GM12878 (cell line): ENCODE data around the gene RFWD3. TPM values are rescaled to one million over a fixed set of nuclear protein-coding genes. Genes with fewer than 3 reads are reported as not detected.

Source experiments
- ATAC-seq: fragments of 200-7000 bp; cut with Tn5 transposase; 3 replicates; pipeline ENCODE4 v1.9.1; 2020; ENCODE audit warnings: mild to moderate bottlenecking, moderate library complexity
- BruUV-seq: library from RNA; stranded (reverse); fragments of 400-500 nt; replicated peaks from 2 replicates; lab custom pipeline; 2021; lab: Mats Ljungman, UMichigan
- CTCF ChIA-PET: fragments of 300-600 bp; sonication (Branson Sonifier 250); formaldehyde crosslinking; extraction: SDS; loops from one replicate; lab custom pipeline; 2021; ENCODE audit warnings: inconsistent platforms; lab: Yijun Ruan, JAX
- POLR2A ChIA-PET: fragments of 350-600 bp; formaldehyde crosslinking; extraction: SDS; loops from one replicate; lab custom pipeline; 2021; ENCODE audit warnings: inconsistent platforms; lab: Charles Lee
- RAD21 ChIA-PET: fragments of 300-600 bp; sonication (Branson Sonifier 250); formaldehyde crosslinking; loops from one replicate; lab custom pipeline; 2023; ENCODE audit warnings: antibody characterized with exemption; ENCODE audit not compliant: unreplicated experiment; lab: Charles Lee
- SMC1A ChIA-PET: fragments of 300-600 bp; sonication (Branson Sonifier 250); formaldehyde crosslinking; loops from one replicate; lab custom pipeline; 2023; ENCODE audit not compliant: unreplicated experiment, uncharacterized antibody; lab: Charles Lee
- DNase-seq: peaks from one replicate; pipeline ENCODE4 v3.0.0-alpha.2; 2011; ENCODE audit warnings: low read depth, low spot score
- FAIRE-seq: peaks from 3 replicates; lab custom pipeline; 2011; peaks lifted over from hg19 to GRCh38; lab: Jason Lieb, UNC
- H2AFZ ChIP-seq: 2 replicates; pipeline ENCODE4 v1.6.0; 2011; ENCODE audit warnings: low read depth, low read length, control low read depth; ENCODE audit not compliant: control insufficient read depth
- H3K27ac ChIP-seq: 2 replicates; pipeline ENCODE4 v1.5.1; 2011; ENCODE audit warnings: control low read depth; ENCODE audit not compliant: control insufficient read depth, insufficient read depth
- H3K27me3 ChIP-seq, 2 experiments: replicated peaks in 1 of 2; 2 replicates each; pipeline versions ENCODE4 v1.6.0 to v1.6.1; 2011; ENCODE audit warnings: low read length in 1 of 2; ENCODE audit not compliant: control insufficient read depth in 2 of 2, insufficient read depth in 2 of 2
- H3K36me3 ChIP-seq, 2 experiments: 2 replicates each; pipeline ENCODE4 v1.5.1; 2011; ENCODE audit warnings: low read length in 1 of 2; ENCODE audit not compliant: control insufficient read depth in 2 of 2, insufficient read depth in 2 of 2
- H3K4me1 ChIP-seq: 2 replicates; pipeline ENCODE4 v1.6.1; 2011; ENCODE audit warnings: mild to moderate bottlenecking, low read length, moderate library complexity, mixed read lengths; ENCODE audit not compliant: control insufficient read depth, insufficient read depth
- H3K4me2 ChIP-seq: 2 replicates; pipeline ENCODE4 v1.6.0; 2011; ENCODE audit warnings: control low read depth; ENCODE audit not compliant: control insufficient read depth, insufficient read depth
- H3K4me3 ChIP-seq: fragments of 200-600 bp; sonication (generic); 2 replicates; pipeline ENCODE4 v1.5.1; 2016
- H3K79me2 ChIP-seq: 2 replicates; pipeline ENCODE4 v1.6.0; 2011; ENCODE audit warnings: low read length; ENCODE audit not compliant: control insufficient read depth, insufficient read depth
- H3K9ac ChIP-seq: 2 replicates; pipeline ENCODE4 v1.8.0; 2011; ENCODE audit warnings: low read length, control low read depth, mixed read lengths; ENCODE audit not compliant: control insufficient read depth, insufficient read depth
- H3K9me3 ChIP-seq: replicated peaks from 3 replicates; pipeline ENCODE4 v1.5.1; 2011; ENCODE audit warnings: mild to moderate bottlenecking, low read length; ENCODE audit not compliant: control insufficient read depth, insufficient read depth
- H4K20me1 ChIP-seq: 2 replicates; pipeline ENCODE4 v1.6.0; 2011; ENCODE audit not compliant: control insufficient read depth, insufficient read depth
- CREM ChIP-seq: IDR thresholded peaks from 2 replicates; pipeline ENCODE4 v1.6.1; 2014; ENCODE audit warnings: antibody characterized with exemption, low read depth
- DPF2 ChIP-seq: fragments of 450-650 bp; IDR thresholded peaks from 2 replicates; pipeline ENCODE4 v1.6.1; 2017; ENCODE audit warnings: mild to moderate bottlenecking
- FOXK2 ChIP-seq: fragments of 450-650 bp; IDR thresholded peaks from 2 replicates; pipeline ENCODE4 v1.6.1; 2017; ENCODE audit warnings: mild to moderate bottlenecking, moderate library complexity
- HDAC2 ChIP-seq: fragments of 200-600 bp; sonication (generic); IDR thresholded peaks from 2 replicates; pipeline ENCODE4 v1.6.1; 2017
- HDGF ChIP-seq: fragments of 450-650 bp; IDR thresholded peaks from 2 replicates; pipeline ENCODE4 v1.6.1; 2016; ENCODE audit warnings: antibody characterized with exemption
- MEF2A ChIP-seq: IDR thresholded peaks from 2 replicates; pipeline ENCODE4 v1.6.1; 2011; ENCODE audit warnings: low read depth, mild to moderate bottlenecking, low read length, moderate library complexity; ENCODE audit not compliant: insufficient read depth
- MTA3 ChIP-seq: IDR thresholded peaks from 2 replicates; pipeline ENCODE4 v1.6.1; 2012; ENCODE audit warnings: low read length, inconsistent platforms, borderline replicate concordance
- NFIC ChIP-seq: IDR thresholded peaks from 2 replicates; pipeline ENCODE4 v1.6.1; 2012; ENCODE audit warnings: low read depth, mild to moderate bottlenecking, inconsistent platforms, low read length, moderate library complexity
- RAD51 ChIP-seq: fragments of 450-650 bp; IDR thresholded peaks from 2 replicates; pipeline ENCODE4 v1.6.1; 2016; ENCODE audit warnings: moderate library complexity, mild to moderate bottlenecking, inconsistent platforms
- RUNX3 ChIP-seq: IDR thresholded peaks from 2 replicates; pipeline ENCODE4 v1.6.1; 2012; ENCODE audit warnings: low read length, inconsistent platforms
- SMAD5 ChIP-seq: IDR thresholded peaks from 2 replicates; pipeline ENCODE4 v1.6.1; 2016; ENCODE audit warnings: antibody characterized with exemption, low read depth
- ZNF384 ChIP-seq: IDR thresholded peaks from 2 replicates; pipeline ENCODE4 v1.6.1; 2012; ENCODE audit warnings: low read depth, mild to moderate bottlenecking, low read length, improper control_type of control experiment, borderline replicate concordance
- WGBS: methylation state at CpG from one replicate; pipeline ENCODE4 v1.1.6; 2016; ENCODE audit warnings: low lambda C conversion rate; ENCODE audit not compliant: insufficient replicate concordance, insufficient coverage; ENCODE audit errors: missing lambda C conversion rate; 5-methylcytosine and 5-hydroxymethylcytosine counted together
- in situ Hi-C: fragments of 300-500 bp; cut with MboI; formaldehyde crosslinking; loops from 9 replicates; pipeline ENCODE4 v1.14.3; 2018; ENCODE audit warnings: mixed read lengths
- intact Hi-C: fragments of 100-400 bp; cut with micrococcal nuclease; formaldehyde crosslinking; loops from one replicate; pipeline ENCODE4 v1.14.2; 2022; ENCODE audit not compliant: unreplicated experiment
- polyA plus RNA-seq, 11 experiments: library from polyadenylated mRNA; depleted of rRNA in 4 of 11; unstranded in 6 of 11; stranded (reverse) in 5 of 11; fragments of >200 nt; fragmentation: Nextera tagmentation in 4 of 11; fragmentation: Illumina TruSeq in 1 of 11; extraction: Ambion mirVana in 4 of 11; extraction: Trizol in 1 of 11; gene quantifications; 1 replicate in 1 of 11; 2 replicates in 10 of 11; pipeline versions ENCODE4 v1.2.1 to v1.2.3, GENCODE V29; 2011 to 2016; ENCODE audit warnings: inconsistent platforms in 2 of 11, missing spikeins in 2 of 11, low read depth in 1 of 11
- total RNA-seq, 4 experiments: library from RNA; depleted of rRNA in 3 of 4; stranded (reverse); fragments of >200 nt in 3 of 4; fragmentation: Illumina TruSeq in 1 of 4; extraction: Trizol in 1 of 4; gene quantifications; 2 replicates each; pipeline versions ENCODE4 v1.2.1 to v1.2.3, GENCODE V29; 2013 to 2021
- TF ChIP-seq, protein P1 (sequence below): IDR thresholded peaks from 2 replicates; pipeline ENCODE4 v1.6.1; 2011; ENCODE audit warnings: borderline replicate concordance, low read depth, mild to moderate bottlenecking, moderate library complexity, low read length; ENCODE audit not compliant: insufficient read depth, poor library complexity, severe bottlenecking
- TF ChIP-seq, protein P2 (sequence below): IDR thresholded peaks from 2 replicates; pipeline ENCODE4 v1.6.1; 2011; ENCODE audit warnings: low read depth, mild to moderate bottlenecking, low read length, moderate library complexity, borderline replicate concordance; ENCODE audit errors: extremely low read depth
- TF ChIP-seq, protein P3 (sequence below): IDR thresholded peaks from 2 replicates; pipeline ENCODE4 v1.6.1; 2012; ENCODE audit warnings: improper control_type of control experiment, low read depth, low read length; ENCODE audit not compliant: insufficient replicate concordance
- TF ChIP-seq, protein P4 (sequence below): fragments of 450-650 bp; IDR thresholded peaks from 2 replicates; pipeline ENCODE4 v1.6.1; 2017; ENCODE audit warnings: mild to moderate bottlenecking, low read depth, inconsistent platforms; ENCODE audit not compliant: poor library complexity, severe bottlenecking

Gene RFWD3
- total and polyA plus RNA-seq, 10 of the 15 experiments (the other 5 are each of a cell fraction or from before 2014, with no cell fraction given), result 10.7 to 78.5 (median 51.2) TPM

DNA sequence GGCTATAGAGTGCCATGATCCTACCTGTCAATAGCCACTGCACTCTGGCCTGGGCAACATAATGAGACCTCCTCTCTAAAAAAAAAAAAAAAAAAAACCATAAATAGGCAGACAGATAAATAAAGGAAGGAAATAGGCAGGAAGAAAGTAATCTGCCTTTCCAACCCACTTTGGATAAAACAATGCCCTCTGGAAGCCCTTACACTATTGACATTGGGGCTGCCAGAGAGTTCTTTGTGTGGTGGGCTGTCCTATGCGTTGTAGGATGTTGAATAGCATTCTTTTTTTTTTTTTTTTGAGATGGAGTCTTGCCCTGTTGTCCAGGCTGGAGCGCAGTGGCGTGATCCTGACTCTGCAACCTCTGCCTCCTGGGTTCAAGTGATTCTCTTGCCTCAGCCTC is 7.2 kb upstream of the RFWD3 start:
- ChIA-PET SMC1A (no interaction called here), CTCF (no interaction called here), POLR2A (interaction anchor here (0.7 kb wide), 1 partner anchor 89 kb away, joined by 4 read pairs; no protein-coding TSS in a partner anchor), RAD21 (no interaction called here)
- H3K9me3 ChIP-seq, result no peaks in the 10 kb centered on the region
- H3K4me2 ChIP-seq, result no peak overlapping the region
- no peaks in the 10 kb centered on the region for H3K4me1 ChIP-seq
- intact Hi-C loops, result no loop called here
- DNase-seq (no peak), ATAC-seq (no peak), FAIRE-seq (no peak)
- in situ Hi-C loops, result no loop called here
- no peaks in the 10 kb centered on the region for H3K79me2 ChIP-seq
- 90% methylated on average over 1 of the region's 3 CpGs for WGBS
- H4K20me1 ChIP-seq, result no peaks in the 10 kb centered on the region
- BruUV-seq, result no TSS peak
- no peak overlapping the region for H3K27ac ChIP-seq
- no peak overlapping the region for H3K4me3 ChIP-seq
- H2AFZ ChIP-seq, result no peak overlapping the region
- H3K36me3 ChIP-seq, result no peaks in the 10 kb centered on the region; a peak in 1 of 4 replicates
- no peak for TF ChIP-seq DPF2
- TF ChIP-seq HDAC2, result no peak
- TF ChIP-seq, protein P1, sequence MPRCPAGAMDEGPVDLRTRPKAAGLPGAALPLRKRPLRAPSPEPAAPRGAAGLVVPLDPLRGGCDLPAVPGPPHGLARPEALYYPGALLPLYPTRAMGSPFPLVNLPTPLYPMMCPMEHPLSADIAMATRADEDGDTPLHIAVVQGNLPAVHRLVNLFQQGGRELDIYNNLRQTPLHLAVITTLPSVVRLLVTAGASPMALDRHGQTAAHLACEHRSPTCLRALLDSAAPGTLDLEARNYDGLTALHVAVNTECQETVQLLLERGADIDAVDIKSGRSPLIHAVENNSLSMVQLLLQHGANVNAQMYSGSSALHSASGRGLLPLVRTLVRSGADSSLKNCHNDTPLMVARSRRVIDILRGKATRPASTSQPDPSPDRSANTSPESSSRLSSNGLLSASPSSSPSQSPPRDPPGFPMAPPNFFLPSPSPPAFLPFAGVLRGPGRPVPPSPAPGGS, result no peak
- no peak for TF ChIP-seq HDGF
- TF ChIP-seq, protein P2, sequence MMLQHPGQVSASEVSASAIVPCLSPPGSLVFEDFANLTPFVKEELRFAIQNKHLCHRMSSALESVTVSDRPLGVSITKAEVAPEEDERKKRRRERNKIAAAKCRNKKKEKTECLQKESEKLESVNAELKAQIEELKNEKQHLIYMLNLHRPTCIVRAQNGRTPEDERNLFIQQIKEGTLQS, result no peak
- TF ChIP-seq CREM, result no peak
- TF ChIP-seq, protein P3, sequence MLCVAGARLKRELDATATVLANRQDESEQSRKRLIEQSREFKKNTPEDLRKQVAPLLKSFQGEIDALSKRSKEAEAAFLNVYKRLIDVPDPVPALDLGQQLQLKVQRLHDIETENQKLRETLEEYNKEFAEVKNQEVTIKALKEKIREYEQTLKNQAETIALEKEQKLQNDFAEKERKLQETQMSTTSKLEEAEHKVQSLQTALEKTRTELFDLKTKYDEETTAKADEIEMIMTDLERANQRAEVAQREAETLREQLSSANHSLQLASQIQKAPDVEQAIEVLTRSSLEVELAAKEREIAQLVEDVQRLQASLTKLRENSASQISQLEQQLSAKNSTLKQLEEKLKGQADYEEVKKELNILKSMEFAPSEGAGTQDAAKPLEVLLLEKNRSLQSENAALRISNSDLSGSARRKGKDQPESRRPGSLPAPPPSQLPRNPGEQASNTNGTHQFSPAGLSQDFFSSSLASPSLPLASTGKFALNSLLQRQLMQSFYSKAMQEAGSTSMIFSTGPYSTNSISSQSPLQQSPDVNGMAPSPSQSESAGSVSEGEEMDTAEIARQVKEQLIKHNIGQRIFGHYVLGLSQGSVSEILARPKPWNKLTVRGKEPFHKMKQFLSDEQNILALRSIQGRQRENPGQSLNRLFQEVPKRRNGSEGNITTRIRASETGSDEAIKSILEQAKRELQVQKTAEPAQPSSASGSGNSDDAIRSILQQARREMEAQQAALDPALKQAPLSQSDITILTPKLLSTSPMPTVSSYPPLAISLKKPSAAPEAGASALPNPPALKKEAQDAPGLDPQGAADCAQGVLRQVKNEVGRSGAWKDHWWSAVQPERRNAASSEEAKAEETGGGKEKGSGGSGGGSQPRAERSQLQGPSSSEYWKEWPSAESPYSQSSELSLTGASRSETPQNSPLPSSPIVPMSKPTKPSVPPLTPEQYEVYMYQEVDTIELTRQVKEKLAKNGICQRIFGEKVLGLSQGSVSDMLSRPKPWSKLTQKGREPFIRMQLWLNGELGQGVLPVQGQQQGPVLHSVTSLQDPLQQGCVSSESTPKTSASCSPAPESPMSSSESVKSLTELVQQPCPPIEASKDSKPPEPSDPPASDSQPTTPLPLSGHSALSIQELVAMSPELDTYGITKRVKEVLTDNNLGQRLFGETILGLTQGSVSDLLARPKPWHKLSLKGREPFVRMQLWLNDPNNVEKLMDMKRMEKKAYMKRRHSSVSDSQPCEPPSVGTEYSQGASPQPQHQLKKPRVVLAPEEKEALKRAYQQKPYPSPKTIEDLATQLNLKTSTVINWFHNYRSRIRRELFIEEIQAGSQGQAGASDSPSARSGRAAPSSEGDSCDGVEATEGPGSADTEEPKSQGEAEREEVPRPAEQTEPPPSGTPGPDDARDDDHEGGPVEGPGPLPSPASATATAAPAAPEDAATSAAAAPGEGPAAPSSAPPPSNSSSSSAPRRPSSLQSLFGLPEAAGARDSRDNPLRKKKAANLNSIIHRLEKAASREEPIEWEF, result no peak
- TF ChIP-seq MEF2A, result no peak
- TF ChIP-seq NFIC, result no peak
- TF ChIP-seq RAD51, result no peak
- no peak for TF ChIP-seq SMAD5
- no peak for TF ChIP-seq FOXK2
- no peak for TF ChIP-seq RUNX3
- TF ChIP-seq, protein P4, sequence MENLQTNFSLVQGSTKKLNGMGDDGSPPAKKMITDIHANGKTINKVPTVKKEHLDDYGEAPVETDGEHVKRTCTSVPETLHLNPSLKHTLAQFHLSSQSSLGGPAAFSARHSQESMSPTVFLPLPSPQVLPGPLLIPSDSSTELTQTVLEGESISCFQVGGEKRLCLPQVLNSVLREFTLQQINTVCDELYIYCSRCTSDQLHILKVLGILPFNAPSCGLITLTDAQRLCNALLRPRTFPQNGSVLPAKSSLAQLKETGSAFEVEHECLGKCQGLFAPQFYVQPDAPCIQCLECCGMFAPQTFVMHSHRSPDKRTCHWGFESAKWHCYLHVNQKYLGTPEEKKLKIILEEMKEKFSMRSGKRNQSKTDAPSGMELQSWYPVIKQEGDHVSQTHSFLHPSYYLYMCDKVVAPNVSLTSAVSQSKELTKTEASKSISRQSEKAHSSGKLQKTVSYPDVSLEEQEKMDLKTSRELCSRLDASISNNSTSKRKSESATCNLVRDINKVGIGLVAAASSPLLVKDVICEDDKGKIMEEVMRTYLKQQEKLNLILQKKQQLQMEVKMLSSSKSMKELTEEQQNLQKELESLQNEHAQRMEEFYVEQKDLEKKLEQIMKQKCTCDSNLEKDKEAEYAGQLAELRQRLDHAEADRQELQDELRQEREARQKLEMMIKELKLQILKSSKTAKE, result no peak
- no peak for TF ChIP-seq MTA3
- TF ChIP-seq ZNF384, result no peak
- H3K9ac ChIP-seq, result no peak overlapping the region
- no peaks in the 10 kb centered on the region for H3K27me3 ChIP-seq
